Bronchial epithelial cell (primary cell): ENCODE results near the gene SLC25A6. TPM values are rescaled to one million over a fixed set of nuclear protein-coding genes. Genes with fewer than 3 reads are reported as not detected.

Source experiments
- DNase-seq: peaks from one replicate; pipeline ENCODE4 v3.0.0-alpha.2; 2010; ENCODE audit warnings: low read depth
- FAIRE-seq: peaks from 2 replicates; lab custom pipeline; 2011; peaks lifted over from hg19 to GRCh38; lab: Jason Lieb, UNC
- H3K27me3 ChIP-seq: 2 replicates; pipeline ENCODE4 v1.5.1; 2011; ENCODE audit warnings: low read length; ENCODE audit not compliant: control insufficient read depth, insufficient read depth
- H3K36me3 ChIP-seq: 2 replicates; pipeline ENCODE4 v1.5.1; 2011; ENCODE audit warnings: low read length; ENCODE audit not compliant: control insufficient read depth, insufficient read depth
- H3K4me3 ChIP-seq: 2 replicates; pipeline ENCODE4 v1.5.1; 2011; ENCODE audit warnings: mild to moderate bottlenecking, low read depth, low read length, control low read depth
- CTCF ChIP-seq: IDR thresholded peaks from 2 replicates; pipeline ENCODE4 v1.5.1; 2011; ENCODE audit warnings: mild to moderate bottlenecking, moderate library complexity, low read length, control low read depth, inconsistent platforms; ENCODE audit not compliant: insufficient read depth, severe bottlenecking
- total RNA-seq: library from RNA; depleted of rRNA; stranded (reverse); fragments of >200 nt; gene quantifications from 2 replicates; pipeline ENCODE4 v1.2.1, GENCODE V29; 2014

Gene SLC25A6
- total RNA-seq, 1 donor from 2014 or later, result 335 TPM

- no peak overlapping the region for H3K4me3 ChIP-seq
- no peak for TF ChIP-seq CTCF
- DNase-seq, result no peak
- FAIRE-seq, result no peak
- no peaks in the 10 kb centered on the region for H3K27me3 ChIP-seq
- H3K36me3 ChIP-seq, result no peaks in the 10 kb centered on the region
Observed at GRCh38 chrX:1336948-1337779, 54.7 kb downstream of the SLC25A6 start.

- H3K36me3 ChIP-seq, result no peaks in the 10 kb centered on the region
- H3K4me3 ChIP-seq, result no peak within 1 kb of the TSS
- TF ChIP-seq CTCF, result no peak
- no peaks in the 10 kb centered on the region for H3K27me3 ChIP-seq
- FAIRE-seq (no peak), DNase-seq (no peak)
Observed at GRCh38 chrX:1336331-1336943, 55.5 kb downstream of the SLC25A6 start, which contains the start of gene IL3RA. IL3RA (plus strand) TSS chrX:1336785; CDS start chrX:1341766, 4,981 bp downstream.

Other genes starting within 250 kb of the SLC25A6 start
- gene CRLF2, start 179.5 kb downstream of the SLC25A6 start, total RNA-seq, result not detected in 2 replicates
- gene CSF2RA, start 123.3 kb downstream of the SLC25A6 start, total RNA-seq, result 0.26 TPM in 1 of 2 replicates, not detected in the other
- not detected in 2 replicates for gene IL3RA, start 55.3 kb downstream of the SLC25A6 start, total RNA-seq
- 4.7 and 7.7 TPM in 2 replicates for gene ASMTL, start 60.8 kb upstream of the SLC25A6 start, total RNA-seq
- gene P2RY8, start 145.1 kb upstream of the SLC25A6 start, total RNA-seq, result not detected in 2 replicates
- 22.6 and 27.1 TPM in 2 replicates for gene AKAP17A, start 199.5 kb upstream of the SLC25A6 start, total RNA-seq
- under 0.01 and 0.13 TPM in 2 replicates for gene ASMT, start 222.9 kb upstream of the SLC25A6 start, total RNA-seq